ENCODE results near the gene ATL3.
"Not testable (repeated sequence)": the region's sequence is repeated elsewhere in the genome, so short reads cannot be mapped to it uniquely, and the experiment has no call there.

The ATL3 gene

GRCh38 chr11:63671322-63672155 lies at the start of gene ATL3:
TSS of gene ATL3 (minus strand) at chr11:63671376. CDS start at chr11:63671335, 41 bp downstream.
- DNase-seq: peak; percentile 66 to 83

GRCh38 chr11:63720611-63721010 lies 49.4 kb upstream of the ATL3 start:
- no peak for DNase-seq

GRCh38 chr11:63719987-63720386 lies 48.8 kb upstream of the ATL3 start:
- DNase-seq: no peak

- DNase-seq: no peak
Observed at GRCh38 chr11:63719001-63719400, 47.8 kb upstream of the ATL3 start.

GRCh38 chr11:63716046-63716445 lies 44.9 kb upstream of the ATL3 start:
- DNase-seq: no peak

- no peak for DNase-seq
Observed at GRCh38 chr11:63713766-63714165, 42.6 kb upstream of the ATL3 start.

- no peak for DNase-seq
Observed at GRCh38 chr11:63711838-63712237, 40.7 kb upstream of the ATL3 start.

GRCh38 chr11:63710476-63711217 lies 39.5 kb upstream of the ATL3 start:
- DNase-seq: no peak

GRCh38 chr11:63709336-63709884 lies 38.2 kb upstream of the ATL3 start:
- DNase-seq: no peak

GRCh38 chr11:63708764-63709163 lies 37.6 kb upstream of the ATL3 start:
- no peak for DNase-seq

- DNase-seq: no peak
Observed at GRCh38 chr11:63705526-63705925, 34.4 kb upstream of the ATL3 start.

- DNase-seq: no peak
Observed at GRCh38 chr11:63699896-63700295, 28.7 kb upstream of the ATL3 start.

GRCh38 chr11:63698976-63699733 lies 28.0 kb upstream of the ATL3 start:
- DNase-seq: no peak

GRCh38 chr11:63694596-63694995 lies 23.4 kb upstream of the ATL3 start:
- DNase-seq: no peak

- DNase-seq: no peak
Observed at GRCh38 chr11:63687845-63688244, 16.7 kb upstream of the ATL3 start.

GRCh38 chr11:63686926-63687325 lies 15.8 kb upstream of the ATL3 start:
- DNase-seq: no peak

GRCh38 chr11:63685158-63685721 lies 14.1 kb upstream of the ATL3 start:
- not testable (repeated sequence) for DNase-seq

- DNase-seq: no peak
Observed at GRCh38 chr11:63683133-63683991, 12.2 kb upstream of the ATL3 start.

- DNase-seq: peak in 1 of 2 experiments; percentile 20
Observed at GRCh38 chr11:63682066-63683021, 11.2 kb upstream of the ATL3 start.

- peak; percentile 32 to 81 for DNase-seq
Observed at GRCh38 chr11:63681321-63682065, 10.3 kb upstream of the ATL3 start, which contains the start of gene RTN3. TSS of gene RTN3 (plus strand) at chr11:63681500. CDS start at chr11:63681637, 137 bp downstream.

Measured in cerebellar nuclear complex (tissue), 1 donor.